Activated CD4-positive, alpha-beta T cell treated with anti-CD3 and anti-CD28 coated beads, Interleukin-2, Interleukin-6, amounts not matched to agents 100 ng/mL and 50 ng/mL, durations not matched to agents 16 hours and 8 hours (primary cell): ENCODE measurements around the gene LIPF.
"Not testable (repeated sequence)": the region's sequence is repeated elsewhere in the genome, so short reads cannot be mapped to it uniquely, and the experiment has no call there.

Experiments used
- DNase-seq: peaks from one replicate; pipeline ENCODE4 v3.0.0-alpha.2; 2020

LIPF gene

DNA sequence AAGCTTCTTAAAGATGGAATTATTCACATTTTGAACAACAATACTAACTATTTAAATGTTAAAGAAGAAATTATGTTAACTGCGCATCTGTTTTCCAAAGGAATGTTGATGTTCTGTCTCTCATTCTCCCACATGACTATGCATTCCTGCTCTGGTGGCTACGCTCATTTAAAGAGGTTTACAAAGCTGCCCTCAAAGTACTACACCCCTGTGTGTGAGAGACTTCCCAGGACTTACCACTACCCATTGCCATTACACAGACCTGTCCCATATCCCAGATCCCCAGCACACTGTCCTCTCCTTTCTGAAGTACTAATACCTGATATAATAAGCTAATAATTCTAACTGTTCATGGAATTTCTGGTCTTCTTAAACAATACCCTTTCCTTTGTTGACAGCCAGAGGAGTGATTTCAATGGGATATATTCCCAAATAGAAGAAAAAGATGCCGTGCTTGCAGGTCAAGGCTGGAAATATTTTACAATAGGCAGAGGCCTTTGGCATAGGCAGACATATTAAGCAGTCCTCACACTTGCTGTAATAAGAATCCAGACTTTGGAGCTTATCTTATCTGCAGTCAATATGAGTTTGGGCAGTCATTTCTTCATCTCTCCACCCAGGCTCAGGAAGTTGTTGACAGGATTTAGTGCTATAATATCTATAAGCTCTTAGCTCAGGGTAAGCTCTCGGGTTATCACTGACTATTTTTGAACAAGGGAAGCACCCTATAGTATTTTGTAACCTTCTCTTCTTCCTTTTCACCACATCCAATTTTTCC lies 12.2 kb downstream of the LIPF start:
- DNase-seq = no peak

GRCh38 chr10:88680958-88681357 lies 16.7 kb downstream of the LIPF start:
- DNase-seq = no peak

DNA sequence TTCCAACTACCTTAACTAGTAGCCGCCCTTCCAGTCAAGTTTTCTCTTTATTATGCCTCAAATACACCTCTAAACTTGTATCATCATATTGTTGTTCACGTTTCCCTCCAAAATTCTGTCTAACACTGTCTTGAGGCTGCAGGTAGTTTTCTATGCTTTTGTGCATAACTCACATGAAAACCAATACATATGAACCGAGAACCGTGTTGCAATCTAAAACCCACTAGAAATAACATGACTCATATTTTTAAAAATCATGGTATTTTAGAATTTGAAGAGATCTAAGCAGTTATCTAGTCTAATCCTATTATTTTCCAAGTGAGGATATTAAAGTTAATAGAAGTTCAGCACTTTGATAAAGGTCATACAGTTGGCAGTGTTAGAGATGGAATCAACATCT lies 18.2 kb downstream of the LIPF start:
- no peak for DNase-seq

DNA sequence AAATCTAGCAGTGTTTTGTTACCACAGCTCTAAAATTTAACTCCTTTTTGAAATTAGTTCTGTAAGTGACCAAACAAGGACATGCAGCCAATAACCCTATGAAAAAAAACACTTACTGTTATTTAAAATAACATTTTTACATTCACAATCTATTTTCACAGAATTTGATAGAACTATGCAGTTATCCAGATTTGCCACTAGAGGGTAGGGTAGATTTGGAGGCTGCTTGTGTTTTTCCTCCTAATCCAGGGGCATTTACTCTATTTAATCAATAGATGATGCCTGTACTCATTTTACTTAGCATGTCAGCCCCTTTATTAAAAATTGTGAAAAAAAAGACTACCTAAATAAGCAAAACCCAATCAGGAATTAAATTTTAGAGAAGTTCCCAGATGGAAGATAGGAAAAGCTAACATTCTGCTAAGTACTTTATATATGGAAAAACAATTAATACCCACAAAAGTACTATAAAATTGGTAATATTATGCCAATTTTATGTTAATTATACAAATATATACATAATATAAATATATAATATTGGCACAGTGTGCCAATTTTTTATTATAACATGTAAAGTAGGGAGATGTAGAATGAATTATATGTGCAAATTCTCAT lies 23.7 kb downstream of the LIPF start:
- DNase-seq = peak; percentile 45

DNA sequence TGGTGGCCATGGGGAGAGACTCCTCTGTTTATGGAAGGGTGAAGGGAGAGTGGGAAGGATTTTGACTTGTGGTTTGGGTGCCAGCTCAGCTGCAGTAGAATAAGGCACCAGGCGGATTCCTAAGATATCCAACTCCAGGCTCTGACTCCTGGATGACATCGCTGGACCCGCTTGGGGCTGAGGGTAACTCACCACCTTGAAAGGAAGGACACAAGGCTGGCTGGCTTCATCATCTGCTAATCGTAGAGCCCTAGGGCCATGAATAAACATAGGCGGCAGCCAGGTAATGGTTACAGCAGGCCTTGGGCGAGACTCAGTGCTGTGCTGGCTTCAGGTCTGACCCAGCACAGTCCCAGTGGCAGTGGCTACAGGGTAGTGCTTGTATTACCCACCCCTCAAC lies 25.1 kb downstream of the LIPF start:
- no peak for DNase-seq

GRCh38 chr10:88693392-88694020 lies 29.3 kb downstream of the LIPF start:
- DNase-seq = no peak

DNA sequence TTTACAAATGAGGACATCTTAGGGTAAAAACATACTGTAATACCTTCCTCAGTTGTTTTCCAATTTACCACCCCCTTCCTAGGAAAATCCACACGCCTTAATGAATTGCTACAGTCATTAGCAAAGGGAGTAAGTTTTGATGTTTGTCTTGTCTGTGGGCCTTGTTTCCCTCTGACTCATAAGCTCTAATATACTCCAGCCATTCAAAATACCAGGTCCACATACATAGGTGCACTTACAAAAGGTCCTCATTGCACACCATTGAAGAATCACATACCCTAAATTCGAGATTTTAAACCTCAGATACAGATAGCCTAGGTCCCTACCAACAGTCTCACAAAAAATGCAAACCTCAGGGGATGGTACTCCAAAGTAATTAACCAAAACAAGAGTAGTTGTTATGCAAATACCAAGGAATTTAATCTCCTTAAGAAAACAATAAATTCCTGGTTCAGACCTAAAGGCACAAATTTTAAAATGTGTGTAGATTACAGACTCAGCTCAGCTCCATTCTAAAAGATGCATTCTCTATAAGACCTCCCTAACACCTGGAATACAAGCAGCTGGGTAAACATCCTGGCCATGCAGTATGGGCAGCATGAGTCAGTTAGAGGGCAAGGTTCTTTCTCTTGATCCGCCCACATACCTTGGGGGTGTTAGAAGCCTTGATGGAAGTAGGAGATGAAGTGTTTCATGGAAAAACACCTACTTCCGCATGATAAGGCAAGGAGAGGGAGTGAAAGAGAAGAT lies 38.8 kb downstream of the LIPF start:
- DNase-seq = no peak

DNA sequence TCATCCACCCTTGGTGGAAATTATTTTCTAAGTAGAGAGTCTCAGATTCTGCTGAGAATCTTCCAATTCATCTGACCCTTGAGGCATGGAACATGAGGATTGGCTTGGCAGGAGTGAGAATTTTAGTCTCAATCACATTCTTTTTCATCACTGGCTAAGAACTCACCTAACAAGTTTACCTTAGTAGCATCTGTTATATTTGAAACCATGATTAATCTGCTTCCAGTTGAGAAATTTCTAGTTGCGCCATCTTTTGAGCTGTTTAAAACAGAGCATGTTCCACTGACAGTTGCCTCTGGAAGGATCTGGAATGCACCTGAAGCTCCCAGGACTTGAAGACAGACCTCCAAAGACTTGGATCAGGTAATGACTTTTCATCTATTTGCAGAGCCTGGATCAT lies 41.7 kb downstream of the LIPF start, which contains the start of gene LIPK:
TSS of gene LIPK (plus strand) at position 292 of the 400 bp plus-strand sequence. CDS start 18,295 bp downstream, outside the sequence.
- no peak for DNase-seq

DNA sequence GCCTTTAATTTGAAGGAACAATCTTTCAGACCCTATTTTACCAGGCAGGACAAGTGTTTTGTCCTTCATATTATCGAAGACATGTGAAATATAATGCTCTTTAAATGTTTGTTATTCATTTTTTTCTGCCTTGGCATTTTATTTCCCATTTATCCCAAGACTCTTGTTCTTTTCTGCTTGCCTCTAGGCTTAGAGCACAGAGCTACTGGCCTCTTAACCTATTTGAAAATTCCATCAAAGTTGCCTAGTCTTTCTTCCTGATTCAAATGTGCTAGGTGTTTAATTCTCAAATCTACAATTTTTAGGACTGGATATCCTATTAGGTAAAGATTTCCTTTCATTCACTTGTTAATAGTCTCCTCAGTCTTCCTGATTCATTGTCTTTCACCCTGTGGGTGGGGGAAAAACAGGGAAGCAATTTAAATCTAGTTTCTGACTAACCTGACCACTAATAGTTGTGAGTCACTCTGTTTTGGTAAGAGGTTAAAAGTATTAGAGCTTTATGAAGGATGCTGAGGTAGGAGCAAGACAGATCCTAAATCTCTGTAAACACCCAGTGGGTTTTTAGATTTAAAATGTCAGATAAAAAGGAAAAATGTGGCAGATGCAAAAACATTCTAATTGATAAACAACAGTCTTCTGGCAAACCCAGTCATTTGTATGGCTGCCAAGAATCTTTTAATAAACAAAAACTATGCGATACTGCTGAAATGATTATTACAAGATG lies 43.4 kb downstream of the LIPF start:
- peak; percentile 7 for DNase-seq

DNA sequence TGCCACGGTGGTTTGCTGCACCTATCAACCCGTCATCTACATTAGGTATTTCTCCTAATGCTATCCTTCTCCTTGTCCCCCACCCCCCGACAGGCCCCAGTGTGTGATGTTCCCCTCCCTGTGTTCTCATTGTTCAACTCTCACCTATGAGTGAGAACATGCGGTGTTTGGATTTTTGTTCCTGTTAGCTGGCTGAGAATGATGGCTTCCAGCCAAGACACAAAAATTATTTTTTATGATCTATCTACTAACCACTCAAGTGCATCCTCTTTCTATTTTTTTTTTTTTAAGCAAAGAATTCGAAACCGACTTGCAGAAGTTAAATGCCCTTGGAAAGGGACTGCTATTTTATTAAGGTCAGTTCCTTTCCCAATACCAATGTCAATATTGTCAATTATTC lies 45.1 kb downstream of the LIPF start:
- DNase-seq = not testable (repeated sequence)

DNA sequence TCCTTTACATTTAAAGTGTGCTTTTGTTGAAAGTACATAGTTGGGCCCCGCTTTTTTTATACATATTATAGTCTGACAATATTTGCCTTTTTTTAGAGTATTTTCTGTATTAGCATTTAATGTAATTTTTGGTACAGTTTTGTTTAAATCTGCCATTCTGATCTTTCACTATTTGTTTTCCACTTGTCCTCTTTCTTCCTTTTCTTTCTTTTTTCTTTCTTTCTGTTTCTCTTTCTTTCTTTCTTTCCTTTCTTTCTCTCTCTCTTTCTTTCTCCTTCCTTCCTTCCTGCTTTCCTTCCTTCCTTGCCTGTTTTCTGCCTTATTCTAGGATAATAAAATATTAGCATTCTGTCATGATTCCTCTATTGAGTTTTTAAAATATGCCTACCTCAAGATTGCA lies 51.3 kb downstream of the LIPF start:
- DNase-seq = no peak

GRCh38 chr10:88721392-88721791 lies 57.1 kb downstream of the LIPF start:
- DNase-seq = no peak

- no peak for DNase-seq
Observed at GRCh38 chr10:88725798-88726197, 61.6 kb downstream of the LIPF start.

DNA sequence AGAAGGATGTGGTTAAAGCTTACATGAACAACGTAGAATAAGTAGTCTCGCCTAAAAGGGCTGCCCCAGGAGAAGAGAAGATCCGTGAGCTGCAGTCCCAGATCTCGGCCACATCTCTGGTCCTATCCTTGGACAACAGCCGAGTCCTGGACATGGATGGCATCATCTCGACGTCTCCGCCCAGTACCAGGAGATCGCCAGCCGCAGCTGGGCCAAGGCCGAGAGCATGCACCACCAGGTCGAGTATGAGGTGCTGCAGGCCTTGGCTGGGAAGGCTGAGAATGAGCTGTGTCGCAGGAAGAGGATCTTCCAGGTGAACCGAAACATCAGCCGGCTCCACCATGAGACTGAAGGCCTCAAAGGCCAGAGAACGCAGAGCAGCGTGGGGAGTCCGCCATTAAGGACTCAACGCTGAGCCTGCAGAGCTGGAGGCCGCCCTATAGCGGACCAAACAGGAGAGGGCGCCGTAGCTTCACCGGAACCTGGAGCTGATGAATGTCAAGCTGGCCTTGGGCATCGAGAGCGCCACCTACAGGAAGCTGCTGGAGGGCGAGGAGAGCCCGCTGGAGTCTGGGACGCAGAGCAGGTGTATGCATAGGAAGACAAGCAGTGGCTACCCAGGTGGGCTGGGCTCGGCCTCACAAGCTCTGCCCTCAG lies 64.0 kb downstream of the LIPF start:
- DNase-seq = peak; percentile 66
